GM21360 (cell line): ENCODE data around the gene SYTL1.

ENCODE experiments used
- ATAC-seq: cut with Tn5 transposase; IDR thresholded peaks from one replicate; pipeline ENCODE4 v1.9.1; 2021; ENCODE audit warnings: mild to moderate bottlenecking, moderate library complexity; ENCODE audit not compliant: unreplicated experiment

Gene SYTL1

GRCh38 chr1:27400082-27400962 lies 58.5 kb downstream of the SYTL1 start:
- no peak for ATAC-seq

GRCh38 chr1:27400963-27401341 lies 59.1 kb downstream of the SYTL1 start:
- no peak for ATAC-seq

- no peak for ATAC-seq
Observed at GRCh38 chr1:27402349-27402754, 60.5 kb downstream of the SYTL1 start.

- no peak for ATAC-seq
Observed at GRCh38 chr1:27403065-27403726, 61.4 kb downstream of the SYTL1 start.
